Common myeloid progenitor, CD34-positive (primary cell): ENCODE results near the gene MIF.

Experiments used
- CTCF ChIA-PET: fragments of 350-600 bp; sonication (Branson Sonifier 250); formaldehyde crosslinking; loops from one replicate; lab custom pipeline; 2021; ENCODE audit warnings: antibody characterized with exemption; lab: Charles Lee
- POLR2A ChIA-PET: fragments of 350-600 bp; sonication (Branson Sonifier 250); formaldehyde crosslinking; loops from one replicate; lab custom pipeline; 2021; ENCODE audit warnings: antibody characterized with exemption; lab: Charles Lee
- DNase-seq, 3 donors: peaks; one replicate each; pipeline versions ENCODE4 v3.0.0 to v3.0.0-alpha.2; 2013
- H3K27ac ChIP-seq, 2 experiments: 1 replicate in 1 of 2; 2 replicates in 1 of 2; pipeline ENCODE4 v1.7.0; 2013; ENCODE audit warnings: inconsistent platforms in 2 of 2, low read length in 2 of 2, mild to moderate bottlenecking in 2 of 2, low read depth in 1 of 2, moderate library complexity in 1 of 2; ENCODE audit not compliant: severe bottlenecking in 2 of 2, insufficient read depth in 1 of 2, poor library complexity in 1 of 2
- H3K27me3 ChIP-seq, 5 experiments: replicated peaks in 2 of 5; 1 replicate in 3 of 5; 2 replicates in 2 of 5; pipeline versions ENCODE4 v1.6.1 to v1.7.0; 2013; ENCODE audit warnings: low read length in 4 of 5, mild to moderate bottlenecking in 2 of 5, moderate library complexity in 2 of 5, inconsistent platforms in 1 of 5; ENCODE audit not compliant: insufficient read depth in 5 of 5, control insufficient read depth in 4 of 5
- H3K36me3 ChIP-seq, 4 experiments: 1 replicate in 2 of 4; 2 replicates in 2 of 4; pipeline versions ENCODE4 v1.6.1 to v1.7.0; 2013; ENCODE audit warnings: low read length in 3 of 4, control low read depth in 1 of 4, mild to moderate bottlenecking in 1 of 4; ENCODE audit not compliant: control insufficient read depth in 4 of 4, insufficient read depth in 4 of 4
- H3K4me1 ChIP-seq, 4 experiments: 1 replicate in 3 of 4; 2 replicates in 1 of 4; pipeline versions ENCODE4 v1.6.1 to v1.7.1; 2013; ENCODE audit warnings: low read length in 3 of 4, mild to moderate bottlenecking in 3 of 4, control low read depth in 1 of 4, inconsistent platforms in 1 of 4, moderate library complexity in 1 of 4; ENCODE audit not compliant: control insufficient read depth in 4 of 4, insufficient read depth in 4 of 4; ENCODE audit errors: control extremely low read depth in 1 of 4
- H3K4me3 ChIP-seq, 7 experiments: 1 replicate in 4 of 7; 2 replicates in 3 of 7; pipeline versions ENCODE4 v1.5.1 to v1.7.0; 2013; ENCODE audit warnings: mild to moderate bottlenecking in 7 of 7, low read length in 6 of 7, moderate library complexity in 6 of 7, inconsistent platforms in 2 of 7, low read depth in 2 of 7, control low read depth in 1 of 7; ENCODE audit not compliant: insufficient read depth in 4 of 7, control insufficient read depth in 1 of 7; ENCODE audit errors: extremely low read depth in 1 of 7
- H3K9me3 ChIP-seq, 5 experiments: 1 replicate in 4 of 5; 2 replicates in 1 of 5; pipeline versions ENCODE4 v1.6.1 to v1.7.1; 2013; ENCODE audit warnings: low read length in 4 of 5, mild to moderate bottlenecking in 2 of 5, inconsistent platforms in 1 of 5, low read depth in 1 of 5, moderate library complexity in 1 of 5; ENCODE audit not compliant: control insufficient read depth in 4 of 5, insufficient read depth in 2 of 5; ENCODE audit errors: control extremely low read depth in 1 of 5
- WGBS: methylation state at CpG from one replicate; pipeline ENCODE4 v1.1.5; 2013; ENCODE audit not compliant: insufficient coverage; 5-methylcytosine and 5-hydroxymethylcytosine counted together

The MIF gene

GRCh38 chr22:23847991-23848864 is 46.0 kb upstream of the MIF start:
- 82% methylated on average over 20 of the region's 24 CpGs for WGBS
- Histone ChIP-seq H3K4me1 (peaks cover 0 to 58% (median 49%) of the 10 kb centered on the region in 4 experiments), H3K4me3 (no peak overlapping the region), H3K27ac (no peak overlapping the region), H3K9me3 (no peaks in the 10 kb centered on the region), H3K36me3 (no peaks in the 10 kb centered on the region), H3K27me3 (peaks cover 0 to 1% (median 0%) of the 10 kb centered on the region in 5 experiments)
- no peak for DNase-seq
- ChIA-PET CTCF (interaction anchor here (1.5 to 5.6 kb wide), 8 partner anchors 11 to 133 kb away, joined by 3 to 47 read pairs (median 15); partner anchors contain the start of genes CHCHD10, MMP11 and SLC2A11), POLR2A (no interaction called here)

DNA sequence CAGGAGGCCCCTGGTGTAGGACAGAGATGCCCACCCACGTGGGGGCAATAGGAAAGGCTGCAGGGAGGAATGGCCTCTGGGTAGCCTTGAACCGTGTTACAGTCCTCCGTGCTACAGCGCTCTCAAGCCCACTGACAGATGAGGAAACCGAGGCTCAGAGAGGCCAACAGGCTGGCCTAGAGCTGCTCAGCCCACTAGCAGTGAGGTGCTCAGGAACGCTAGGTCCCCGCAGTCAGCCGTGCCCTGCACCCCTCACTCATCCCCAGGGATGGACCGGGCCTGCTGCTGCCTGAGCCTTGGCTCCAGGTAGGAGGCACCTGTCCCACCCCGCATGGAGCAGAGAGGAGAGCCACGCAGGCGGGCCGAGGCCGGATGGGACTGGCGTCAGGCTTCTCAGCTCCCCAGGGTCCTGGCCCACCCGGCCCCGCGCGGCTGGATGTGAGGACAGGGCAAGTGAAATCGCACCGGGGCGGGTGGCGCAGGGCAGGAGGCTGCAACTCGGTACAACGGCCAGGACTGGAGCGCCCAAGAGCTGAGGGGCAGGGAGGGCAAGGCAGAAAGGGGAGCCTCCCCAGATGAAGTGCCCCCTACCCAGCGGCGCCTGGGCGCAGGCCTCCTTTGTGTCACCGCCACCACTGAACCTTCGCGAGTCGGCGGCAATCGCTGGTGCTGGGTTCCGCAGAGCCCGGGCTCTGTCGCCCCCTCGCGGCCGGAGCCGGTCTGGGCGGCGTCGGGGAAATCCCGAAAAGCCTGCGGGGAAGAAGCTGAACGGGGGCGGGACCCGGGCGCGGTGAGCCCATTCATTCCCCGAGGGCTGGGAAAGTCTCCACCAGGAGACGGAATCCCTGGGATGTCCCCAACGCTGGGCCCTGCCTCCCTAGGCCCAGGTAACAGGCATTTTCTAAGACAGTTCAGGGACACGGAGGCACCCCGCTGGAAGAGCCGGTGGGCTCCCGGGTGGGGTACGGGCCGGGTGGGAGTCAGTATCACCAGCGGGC is 44.9 kb upstream of the MIF start:
- WGBS, result 32% methylated on average over 38 of the region's 62 CpGs
- peaks cover 0 to 49% (median 42%) of the 10 kb centered on the region in 4 experiments for H3K4me1 ChIP-seq
- no peaks in the 10 kb centered on the region for H3K36me3 ChIP-seq
- ChIA-PET CTCF (interaction anchor here (0.7 to 5.6 kb wide), 26 partner anchors 9 to 149 kb away, joined by 3 to 47 read pairs (median 4); partner anchors contain the start of genes C22orf15, CHCHD10, DERL3 and MMP11), POLR2A (interaction anchor here (0.6 to 1.1 kb wide), 2 partner anchors 13 to 15 kb away, joined by 3 to 7 read pairs; no protein-coding TSS in a partner anchor)
- no peaks in the 10 kb centered on the region for H3K9me3 ChIP-seq
- H3K4me3 ChIP-seq, result peak overlapping the region in 5 of 7 experiments; percentile 15 to 65 (median 40)
- peak; percentile 72 to 83 (median 78) for DNase-seq
- H3K27me3 ChIP-seq, result peaks cover 0 to 1% (median 0%) of the 10 kb centered on the region in 5 experiments
- no peak overlapping the region for H3K27ac ChIP-seq

- Histone ChIP-seq H3K9me3 (no peaks in the 10 kb centered on the region), H3K36me3 (no peaks in the 10 kb centered on the region), H3K27ac (no peak overlapping the region), H3K4me1 (peaks cover 0 to 40% (median 34%) of the 10 kb centered on the region in 4 experiments), H3K4me3 (no peak overlapping the region), H3K27me3 (peaks cover 0 to 1% (median 0%) of the 10 kb centered on the region in 5 experiments)
- POLR2A ChIA-PET, result interaction anchor here (0.6 to 1.1 kb wide), 2 partner anchors 14 to 15 kb away, joined by 3 to 7 read pairs; no protein-coding TSS in a partner anchor
- CTCF ChIA-PET, result interaction anchor here (0.7 to 5.6 kb wide), 25 partner anchors 9 to 150 kb away, joined by 3 to 47 read pairs (median 4); partner anchors contain the start of genes C22orf15, CHCHD10, DERL3 and MMP11
- 90% methylated on average over 15 of the region's 16 CpGs for WGBS
- no peak for DNase-seq
These were observed 44.0 kb upstream of the MIF start for GRCh38 chr22:23850136-23850611.

DNA sequence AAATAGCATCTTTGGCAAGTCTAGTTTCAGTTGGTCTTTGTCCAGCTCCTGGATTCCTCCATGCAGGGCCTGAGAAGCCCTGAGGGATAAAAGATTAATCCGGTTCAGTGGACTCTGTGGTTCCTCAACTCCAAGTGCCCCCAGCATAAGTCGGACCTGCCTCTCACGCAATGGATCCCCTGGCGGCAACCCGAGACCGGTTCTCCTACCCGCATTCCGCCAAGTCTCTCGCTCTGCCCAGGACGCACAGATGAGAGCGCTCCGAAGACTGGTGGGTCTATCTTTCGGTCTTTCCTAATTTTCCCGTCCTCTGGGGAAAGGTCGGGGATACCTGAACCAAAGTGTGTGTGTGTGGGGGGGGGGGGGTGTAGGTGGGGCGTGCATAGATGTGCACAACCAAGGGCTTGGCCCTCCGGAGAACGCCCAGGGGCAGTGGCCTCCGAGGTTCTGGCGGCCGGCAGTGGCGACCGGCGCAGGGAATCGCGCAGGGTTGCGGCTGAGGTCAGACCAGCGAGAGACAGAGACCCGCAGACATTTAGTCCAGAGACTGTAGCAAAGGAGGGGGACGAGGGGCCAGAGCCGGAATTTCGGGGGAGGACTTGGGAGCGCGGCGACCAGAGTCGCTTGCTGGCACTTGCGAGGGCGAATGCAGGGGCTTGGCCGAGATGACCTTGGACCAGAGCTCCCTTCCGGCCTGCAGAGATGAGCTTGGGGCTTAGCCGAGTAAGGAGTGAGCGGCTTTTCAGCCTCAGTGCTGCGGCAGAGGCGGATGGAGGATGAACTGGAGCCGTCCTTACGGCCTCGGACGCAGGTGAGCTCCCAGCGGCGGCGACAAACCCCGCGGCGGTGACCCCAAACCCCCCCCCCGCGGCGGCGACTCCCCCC is 37.2 kb upstream of the MIF start:
- H3K27me3 ChIP-seq, result no peaks in the 10 kb centered on the region
- H3K4me1 ChIP-seq, result peaks cover 8 to 26% (median 24%) of the 10 kb centered on the region in 4 experiments
- 0% methylated on average over 38 of the region's 58 CpGs for WGBS
- ChIA-PET CTCF (interaction anchor here (0.6 to 4.2 kb wide), 10 partner anchors 7 to 91 kb away, joined by 3 to 22 read pairs (median 3); partner anchors contain the start of gene CHCHD10), POLR2A (interaction anchor here (0.7 kb wide), 1 partner anchor 12 kb away, joined by 4 read pairs; no protein-coding TSS in a partner anchor)
- peak; percentile 77 to 80 (median 79) for DNase-seq
- H3K4me3 ChIP-seq, result peak overlapping the region; percentile 60 to 97 (median 81)
- H3K36me3 ChIP-seq, result no peaks in the 10 kb centered on the region
- peak overlapping the region in 1 of 2 experiments; percentile 60 for H3K27ac ChIP-seq
- no peaks in the 10 kb centered on the region for H3K9me3 ChIP-seq

DNA sequence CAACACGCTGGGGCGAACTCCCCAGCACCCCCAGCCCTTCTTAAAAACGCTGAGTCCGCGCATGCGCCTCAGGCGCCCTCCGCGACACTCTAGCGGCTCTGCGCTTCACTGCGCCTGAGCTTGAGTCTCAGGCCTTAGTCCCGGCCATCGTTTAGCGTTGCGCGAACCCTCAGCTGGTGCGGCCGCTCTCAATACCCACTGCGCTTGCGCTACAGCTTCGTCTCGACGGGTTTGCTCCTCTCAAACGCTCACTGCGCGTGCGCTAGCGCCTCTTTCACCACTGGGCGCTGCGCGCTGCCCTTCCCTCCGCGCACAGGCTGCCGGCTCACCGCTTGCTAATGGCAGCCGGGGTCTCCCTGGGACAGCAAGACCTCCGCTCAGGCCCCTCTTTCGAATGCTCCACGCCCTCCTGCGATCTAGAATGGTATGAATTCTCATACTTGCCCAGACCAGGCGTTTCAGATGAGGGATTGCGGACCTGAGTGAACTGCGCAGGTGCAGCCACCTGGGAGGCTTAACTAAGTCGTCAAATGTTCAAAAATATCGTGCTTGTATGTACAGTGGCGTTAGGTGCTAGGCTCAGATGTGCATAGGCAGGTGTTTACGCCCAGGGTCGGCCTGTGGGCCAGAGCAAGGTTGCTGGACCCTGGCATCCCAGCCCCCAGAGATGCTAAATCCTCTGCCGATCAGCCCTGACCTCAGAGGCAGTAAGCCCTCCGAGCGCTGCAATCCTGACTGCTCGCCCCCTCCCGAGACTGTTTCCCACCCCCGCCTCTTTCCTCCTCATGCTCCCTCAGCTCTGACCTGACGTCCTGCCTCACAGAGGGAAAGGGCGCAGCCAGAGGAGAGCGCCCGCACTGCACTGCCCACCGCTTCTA is 36.3 kb upstream of the MIF start, which contains the start of gene SLC2A11:
SLC2A11 (plus strand) TSS at position 270 of the 878 bp plus-strand sequence; CDS start at position 395, 125 bp downstream.
- no peaks in the 10 kb centered on the region for H3K27me3 ChIP-seq
- peak within 1 kb of the TSS; percentile 60 to 97 (median 81) for H3K4me3 ChIP-seq
- H3K27ac ChIP-seq, result peak within 1 kb of the TSS in 1 of 2 experiments; percentile 67
- H3K4me1 ChIP-seq, result peaks cover 8 to 26% (median 24%) of the 10 kb centered on the region in 4 experiments
- ChIA-PET POLR2A (interaction anchor here (0.8 kb wide), 1 partner anchor 162 kb away, joined by 3 read pairs; no protein-coding TSS in a partner anchor), CTCF (interaction anchor here (0.9 to 4.2 kb wide), 11 partner anchors 7 to 92 kb away, joined by 3 to 22 read pairs (median 4); partner anchors contain the start of gene CHCHD10)
- DNase-seq, result peak; percentile 97 to 99 (median 98)
- no peaks in the 10 kb centered on the region for H3K9me3 ChIP-seq
- WGBS, result 0% methylated on average over 52 of the region's 60 CpGs
- H3K36me3 ChIP-seq, result no peaks in the 10 kb centered on the region
